Stimulated activated CD8-positive, alpha-beta memory T cell treated with anti-CD3 and anti-CD28 coated beads, Interleukin-7, amount 100 ng/mL, for 24 hours (primary cell): ENCODE measurements around the gene F13A1.

Experiments used
- DNase-seq: peaks from one replicate; pipeline ENCODE4 v3.0.0-alpha.2; 2020; ENCODE audit warnings: low read depth

F13A1 gene

DNA sequence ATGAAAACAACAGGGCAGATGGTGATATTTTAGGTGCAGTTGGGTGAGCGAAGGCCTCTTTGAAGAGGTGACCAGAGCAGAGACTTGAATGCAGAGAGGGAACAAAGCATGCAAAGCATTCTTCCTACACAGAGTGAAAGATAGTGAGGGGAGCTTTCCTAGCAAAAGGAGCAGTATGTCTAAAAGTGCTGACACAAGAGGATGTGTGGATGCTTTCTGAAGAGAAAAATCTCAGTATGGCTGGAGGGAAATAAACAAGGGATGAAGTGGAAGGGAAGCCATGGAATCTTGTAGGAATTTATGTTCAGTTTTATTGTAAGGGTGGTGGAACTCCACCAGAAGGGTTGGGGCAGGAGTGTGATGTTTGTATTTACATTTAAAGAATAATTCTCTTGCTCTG lies 128.6 kb downstream of the F13A1 start:
- DNase-seq, result no peak

DNA sequence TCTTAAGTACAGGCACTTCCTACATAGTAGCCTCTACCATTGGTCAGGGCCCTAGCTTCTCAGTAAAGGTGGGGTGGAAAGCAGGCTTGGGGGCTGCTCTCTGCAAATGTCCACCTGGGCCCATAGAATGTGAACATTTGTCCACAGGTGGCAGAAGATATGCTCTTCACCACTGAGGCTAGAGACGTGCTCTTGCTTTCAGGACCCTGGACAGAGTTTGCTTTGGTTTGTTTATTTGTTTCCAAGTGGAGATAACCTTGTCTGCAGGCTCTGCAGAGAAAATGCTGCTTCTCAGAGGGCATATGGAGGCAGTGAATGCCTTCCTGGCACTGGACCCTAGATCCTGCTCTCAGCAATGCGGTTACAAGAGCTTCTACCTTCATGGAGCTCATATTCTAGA lies 129.0 kb downstream of the F13A1 start:
- no peak for DNase-seq

DNA sequence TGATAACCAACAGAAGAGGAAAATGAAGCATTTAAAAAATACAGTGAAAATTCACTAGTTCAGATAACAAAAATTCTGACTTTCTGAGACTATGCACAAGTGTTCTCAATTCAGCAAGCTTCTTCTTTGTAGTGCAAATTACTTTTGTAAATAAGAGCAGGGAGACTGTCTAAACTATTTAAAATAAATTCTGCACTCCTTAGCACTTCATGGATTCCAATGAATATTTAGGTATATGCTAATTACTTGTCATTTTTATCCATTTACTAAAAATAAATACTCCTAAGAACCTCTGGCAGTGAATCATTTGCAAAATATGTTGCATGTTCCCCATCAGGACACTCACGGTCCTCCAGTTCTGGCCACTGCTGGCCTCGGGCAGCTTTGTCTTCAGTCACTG lies 139.8 kb downstream of the F13A1 start:
- DNase-seq, result no peak

DNA sequence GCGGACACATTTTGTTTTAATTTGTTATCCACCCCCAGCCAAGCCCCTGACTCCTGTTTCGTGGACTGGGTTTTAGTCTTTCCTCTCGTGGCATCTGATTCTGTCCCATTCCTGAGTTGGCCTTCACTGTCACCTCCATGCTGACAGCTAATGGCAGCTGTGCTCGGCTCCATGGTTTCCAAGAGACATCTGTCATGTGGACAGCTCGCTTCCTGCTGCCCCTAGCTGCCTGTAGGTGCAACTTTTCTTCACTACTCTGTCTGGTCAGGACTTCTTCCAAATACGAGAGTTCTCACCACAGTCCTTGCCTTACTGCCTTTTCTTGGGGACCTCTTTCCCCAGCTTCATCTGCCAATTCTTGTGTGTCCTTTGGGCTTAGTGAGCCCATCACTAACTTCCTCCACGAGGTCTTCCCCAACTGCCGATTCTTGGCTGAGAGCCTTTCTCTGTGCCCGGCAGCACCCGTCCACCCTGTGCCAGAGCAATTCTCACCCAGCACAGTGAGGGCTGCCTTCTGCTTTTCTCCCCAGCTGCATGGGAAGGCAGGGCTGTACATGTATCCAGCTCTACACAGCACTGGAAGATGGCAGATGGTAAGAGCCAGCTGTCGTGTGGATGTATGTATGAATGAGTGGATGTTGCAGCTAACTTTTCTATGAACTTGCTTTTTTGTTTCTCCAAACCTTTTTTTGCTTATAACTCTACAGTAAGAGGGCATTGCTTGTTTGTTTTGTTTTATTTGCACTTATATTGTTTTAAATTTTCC lies 140.4 kb downstream of the F13A1 start:
- DNase-seq, result no peak

DNA sequence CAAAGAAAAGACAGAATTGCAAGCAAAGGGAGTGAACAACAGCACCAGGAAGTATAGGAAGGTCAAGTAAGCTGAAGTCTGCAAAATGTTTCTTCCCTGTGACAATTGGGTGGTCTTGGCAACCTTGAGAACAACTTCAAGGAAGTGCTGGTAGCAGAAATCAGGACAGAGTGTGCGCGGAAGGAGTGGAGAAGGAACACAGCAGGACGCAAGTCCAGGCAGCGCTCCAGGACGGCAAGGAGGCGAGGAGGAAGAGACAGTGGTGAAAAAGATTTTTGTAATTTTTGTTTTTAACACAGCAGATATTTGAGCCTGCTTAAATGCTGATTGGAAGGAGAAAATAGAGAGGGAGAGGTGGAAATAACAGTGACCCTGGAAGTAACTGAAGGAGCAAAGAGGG lies 141.7 kb downstream of the F13A1 start:
- DNase-seq, result no peak

DNA sequence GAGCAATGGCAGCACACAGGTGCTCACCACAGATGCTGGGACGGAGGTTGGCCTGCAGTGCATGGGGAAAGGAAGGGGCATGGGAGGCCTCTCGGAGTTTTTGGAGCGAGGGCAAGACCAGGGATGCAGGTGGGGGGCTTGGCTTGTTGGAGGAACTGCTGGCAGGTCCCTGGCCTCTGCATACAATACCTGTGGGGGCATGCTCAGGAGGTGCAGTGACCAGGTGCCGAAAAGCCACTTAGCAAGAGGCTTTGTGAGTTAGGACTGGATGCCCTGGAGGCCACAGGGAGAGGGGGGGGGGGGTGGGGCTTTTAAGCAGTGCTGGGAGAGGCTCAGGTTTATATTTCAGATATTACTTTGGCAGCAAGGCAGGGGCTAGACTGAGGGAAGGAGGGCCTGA lies 142.7 kb downstream of the F13A1 start:
- DNase-seq, result no peak

DNA sequence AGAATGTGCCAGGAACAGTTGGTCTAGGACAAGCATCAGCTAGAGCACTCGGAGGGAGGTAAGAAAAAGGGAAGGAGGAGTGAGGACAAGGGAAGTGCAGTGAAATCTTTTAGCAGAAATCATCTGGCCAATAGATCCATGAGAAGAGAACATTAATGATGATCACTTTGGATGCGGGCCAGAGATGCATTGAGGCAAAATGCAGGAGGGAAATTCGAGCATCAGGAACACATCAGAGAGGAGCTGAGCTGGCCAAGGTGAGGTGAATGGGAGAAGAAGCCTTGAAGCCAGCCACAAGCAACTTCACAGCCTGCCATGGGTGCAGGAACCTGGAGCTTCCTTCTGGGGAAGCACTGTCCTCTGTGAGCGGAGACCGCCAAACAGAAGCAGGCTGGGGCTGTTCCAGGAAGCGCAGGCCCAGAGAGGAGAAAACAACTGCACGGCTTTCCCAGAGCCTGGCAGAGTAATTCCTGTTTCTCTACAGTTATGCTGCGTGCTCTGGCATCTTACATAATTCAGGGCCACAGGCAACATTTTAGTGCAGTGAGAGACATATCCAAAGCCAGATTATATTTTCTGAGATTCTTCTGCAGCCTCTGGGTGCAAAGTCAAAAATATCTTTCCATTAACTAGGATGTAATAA lies 143.8 kb downstream of the F13A1 start:
- no peak for DNase-seq

DNA sequence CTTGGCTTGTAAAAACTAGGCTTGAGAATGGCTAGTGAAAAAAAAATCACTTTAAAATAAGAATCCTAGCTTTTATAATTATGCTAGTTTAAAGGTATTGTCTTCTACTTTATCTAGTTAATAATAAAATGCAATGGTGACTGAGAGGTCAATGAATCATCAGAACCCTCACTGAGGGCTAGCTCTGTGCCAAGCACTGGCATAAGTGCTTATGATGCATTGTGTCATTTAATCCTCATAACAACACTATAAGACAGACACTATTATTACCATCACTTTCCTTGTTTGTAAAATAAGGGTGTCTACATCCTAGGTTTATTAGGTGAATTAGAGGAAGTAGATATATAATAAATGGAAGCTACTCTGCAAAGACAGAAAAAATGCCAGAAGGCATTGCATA lies 144.3 kb downstream of the F13A1 start:
- DNase-seq, result no peak

DNA sequence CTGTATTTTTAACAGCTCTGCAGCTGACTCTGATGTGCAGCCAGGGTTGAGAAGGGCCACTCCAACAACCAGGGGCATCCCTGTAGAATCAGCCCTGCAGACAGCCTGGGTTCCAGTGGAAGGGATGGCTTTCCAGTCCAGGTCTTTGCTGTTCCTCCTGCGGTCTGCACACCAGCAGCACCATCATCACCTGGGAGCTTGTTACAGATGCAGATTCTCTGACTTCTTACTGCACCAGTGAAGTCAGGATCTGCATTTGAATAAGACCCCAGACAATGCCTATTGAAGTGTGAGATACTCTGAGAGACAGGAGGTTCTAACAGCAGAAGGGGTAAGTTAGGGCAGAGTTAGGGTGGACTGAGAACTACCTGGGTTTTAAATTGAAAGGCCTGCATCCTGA lies 151.3 kb downstream of the F13A1 start:
- DNase-seq, result no peak

DNA sequence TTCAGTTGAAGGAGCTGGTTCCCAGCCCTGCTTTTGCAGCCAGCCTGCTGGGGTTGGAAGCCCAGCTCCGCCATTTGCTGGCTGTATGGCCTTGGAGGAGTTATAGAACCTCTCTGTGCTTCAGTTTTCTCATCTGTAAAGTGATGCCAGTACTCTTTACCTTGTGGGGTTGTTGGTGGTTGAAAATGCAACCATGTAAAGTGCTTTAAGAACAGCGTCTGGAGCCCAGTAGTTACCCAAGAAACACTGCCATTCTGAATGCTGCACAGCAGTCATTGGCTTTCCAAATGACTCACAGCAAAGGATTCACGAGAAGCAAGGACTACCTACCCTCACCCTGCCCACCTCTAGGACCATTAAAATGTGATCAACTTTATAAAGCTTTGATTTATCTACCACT lies 154.4 kb downstream of the F13A1 start:
- no peak for DNase-seq

DNA sequence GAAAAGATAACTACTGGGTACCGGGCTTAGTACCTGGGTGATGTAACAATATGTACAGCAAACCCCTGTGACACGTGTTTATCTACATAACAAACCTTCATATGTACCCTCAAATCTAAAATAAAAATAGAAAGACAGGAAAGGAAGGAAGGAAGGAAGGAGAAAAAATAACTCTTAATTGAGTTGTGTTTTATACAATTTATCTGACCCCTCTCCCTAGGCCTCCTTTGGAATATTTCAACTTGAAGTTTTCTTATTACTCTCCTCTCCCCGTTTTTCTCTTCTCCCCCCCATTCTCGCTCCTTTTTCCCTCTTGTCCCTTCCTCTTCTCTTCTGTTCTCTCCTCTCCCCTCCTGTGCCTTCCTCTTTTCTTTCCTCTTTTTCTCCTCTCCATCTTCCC lies 156.1 kb downstream of the F13A1 start:
- no peak for DNase-seq

DNA sequence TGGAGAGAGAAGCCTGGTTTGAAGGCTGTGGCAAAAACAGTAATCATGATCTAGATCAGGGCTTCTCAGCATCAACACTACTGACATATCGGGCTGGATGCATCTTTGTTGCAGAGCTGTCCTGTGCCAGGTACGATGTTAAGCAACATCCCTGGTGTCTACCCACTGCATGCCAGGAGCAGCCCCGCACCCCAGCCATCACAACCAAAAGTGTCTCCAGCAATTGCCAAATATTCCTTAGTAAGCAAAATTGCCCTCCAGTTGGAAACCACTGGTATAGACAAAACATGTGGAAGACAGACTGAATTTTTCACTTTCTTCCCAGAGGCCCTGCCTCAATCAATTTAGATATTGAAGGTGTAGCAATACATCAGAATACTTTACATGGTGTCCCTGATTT lies 166.1 kb downstream of the F13A1 start:
- no peak for DNase-seq

DNA sequence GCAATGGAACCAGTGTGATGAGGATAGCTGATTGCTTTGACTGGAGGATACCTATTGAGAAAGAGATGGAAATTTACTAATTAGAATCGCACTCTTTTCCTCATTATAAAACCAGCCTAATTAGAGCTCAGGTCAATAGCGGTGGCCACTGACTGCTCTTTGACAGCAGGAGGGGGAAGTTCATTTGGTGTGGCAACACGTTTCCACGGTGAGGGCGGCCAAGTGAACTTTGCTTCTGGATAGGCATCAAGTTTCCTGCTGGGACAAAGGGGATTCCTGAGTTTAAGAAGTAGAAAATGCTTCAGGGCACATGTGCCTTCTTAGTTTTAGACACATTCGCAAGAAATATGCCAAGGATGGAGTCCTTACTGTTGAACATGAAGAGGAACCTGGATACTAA lies 168.4 kb downstream of the F13A1 start:
- DNase-seq, result no peak

DNA sequence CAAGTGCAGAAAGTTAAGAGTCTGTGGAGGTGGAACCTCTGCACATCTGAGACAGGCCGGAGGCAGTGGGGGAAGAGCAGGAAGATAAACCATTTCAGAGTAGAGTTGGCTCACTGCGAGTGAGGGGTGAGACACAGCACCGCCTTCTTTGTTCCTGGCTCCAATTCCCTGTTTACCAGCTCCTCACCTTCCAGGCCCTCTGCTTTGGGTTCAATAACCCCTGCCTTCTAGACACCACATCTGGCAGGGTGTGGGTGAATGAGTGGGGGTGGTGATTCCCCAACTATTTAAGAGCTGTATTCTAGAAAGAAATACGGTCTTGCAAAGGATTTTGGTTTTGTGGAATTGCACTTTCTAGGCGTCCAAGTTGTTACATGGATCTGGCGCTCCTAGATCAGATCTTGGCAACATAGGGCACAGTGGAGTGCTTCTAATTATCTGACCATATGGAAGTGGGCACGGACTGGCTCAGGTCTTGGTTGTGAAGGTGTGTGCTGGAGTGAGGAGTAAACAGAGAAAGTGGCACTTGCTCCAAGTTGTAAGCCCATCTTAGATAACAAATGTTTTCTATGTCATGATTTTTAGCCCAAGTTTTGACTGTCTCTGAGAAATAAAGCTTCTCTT lies 172.2 kb downstream of the F13A1 start:
- no peak for DNase-seq

DNA sequence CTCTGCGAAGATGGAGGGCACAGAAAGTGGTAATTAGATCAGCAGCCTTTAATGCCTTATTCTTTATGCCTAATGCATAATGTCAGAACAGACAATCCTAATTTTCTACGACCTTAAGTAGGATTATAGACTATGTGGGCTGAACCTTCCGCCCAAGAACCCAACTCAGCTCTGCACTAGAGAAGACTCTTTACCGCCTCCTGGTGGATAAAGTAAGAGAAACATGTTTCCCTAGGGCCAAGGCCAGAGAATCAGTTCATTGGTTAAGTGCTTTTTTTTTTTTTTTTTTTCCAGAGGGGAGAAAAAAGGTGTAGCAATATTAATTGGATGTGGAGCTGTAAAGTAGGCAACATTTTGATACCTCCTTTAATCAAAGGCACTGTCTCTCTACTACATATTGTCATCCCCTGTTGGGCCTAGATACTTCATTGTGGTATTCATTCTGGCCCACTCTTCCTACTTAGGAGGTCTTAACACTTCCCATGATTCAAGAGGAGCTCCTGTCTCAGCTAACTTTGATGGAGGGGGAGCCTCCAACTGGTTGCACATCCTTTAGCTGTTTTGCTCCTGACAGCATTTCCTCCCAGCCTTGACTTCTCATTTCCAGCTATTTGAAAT lies 188.9 kb downstream of the F13A1 start:
- DNase-seq, result no peak

DNA sequence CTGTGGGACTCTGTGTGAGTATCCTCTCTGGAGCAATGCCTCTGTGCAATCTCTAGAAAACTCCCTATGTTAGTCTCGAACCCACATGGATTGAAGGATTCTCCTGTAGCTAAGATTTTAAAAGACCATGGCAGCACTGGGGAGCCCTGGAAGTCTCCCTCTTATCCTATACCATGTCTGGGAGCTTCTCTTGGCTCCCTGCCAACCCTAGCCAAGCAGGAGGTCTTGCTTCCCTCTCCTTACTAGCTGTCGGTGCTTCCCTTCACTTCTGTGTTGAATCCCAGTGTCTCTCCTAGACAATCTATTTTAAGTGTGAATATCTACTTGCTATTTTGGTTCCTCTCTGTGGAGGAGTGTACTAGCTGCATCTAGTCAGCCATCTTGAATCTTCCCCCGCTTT lies 195.0 kb downstream of the F13A1 start:
- DNase-seq, result no peak

DNA sequence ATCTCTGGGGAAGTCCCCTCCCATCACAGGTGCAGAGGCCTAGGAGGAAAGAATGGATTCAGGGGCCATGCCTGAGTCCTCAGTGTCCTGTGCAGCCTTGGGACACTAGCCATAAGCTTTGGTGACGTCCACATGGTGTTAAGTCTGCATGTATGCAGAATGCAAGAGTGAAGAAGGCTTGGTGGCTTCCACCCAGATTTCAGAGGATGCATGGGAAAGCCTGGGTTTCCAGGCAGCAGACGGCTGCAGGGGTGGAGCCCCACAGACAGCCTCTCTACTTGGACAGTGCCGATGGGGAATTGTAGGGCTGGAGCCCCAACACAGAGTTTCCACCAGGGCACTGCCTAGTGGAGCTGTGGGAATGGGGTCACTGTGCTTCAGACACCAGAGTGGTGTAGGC lies 196.7 kb downstream of the F13A1 start:
- no peak for DNase-seq

DNA sequence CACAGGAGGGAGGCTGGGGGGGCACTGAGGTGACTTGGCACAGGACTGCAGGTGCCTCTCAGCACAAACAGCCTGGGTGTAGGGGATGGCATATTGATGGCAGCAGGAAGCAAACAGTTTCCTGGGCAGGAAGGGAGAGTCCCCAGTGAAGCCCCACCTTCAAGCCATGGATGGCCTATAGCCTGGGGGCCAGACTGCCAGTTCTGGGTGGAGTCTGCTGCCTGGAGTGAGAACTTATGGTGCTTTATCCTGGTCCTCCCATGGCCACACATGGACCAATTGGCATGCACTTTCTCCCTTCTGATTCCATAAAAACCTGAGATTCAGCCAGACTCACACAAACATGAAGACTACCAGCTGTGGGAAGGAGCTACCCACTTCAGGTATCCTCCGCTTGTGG lies 198.5 kb downstream of the F13A1 start:
- DNase-seq, result no peak

DNA sequence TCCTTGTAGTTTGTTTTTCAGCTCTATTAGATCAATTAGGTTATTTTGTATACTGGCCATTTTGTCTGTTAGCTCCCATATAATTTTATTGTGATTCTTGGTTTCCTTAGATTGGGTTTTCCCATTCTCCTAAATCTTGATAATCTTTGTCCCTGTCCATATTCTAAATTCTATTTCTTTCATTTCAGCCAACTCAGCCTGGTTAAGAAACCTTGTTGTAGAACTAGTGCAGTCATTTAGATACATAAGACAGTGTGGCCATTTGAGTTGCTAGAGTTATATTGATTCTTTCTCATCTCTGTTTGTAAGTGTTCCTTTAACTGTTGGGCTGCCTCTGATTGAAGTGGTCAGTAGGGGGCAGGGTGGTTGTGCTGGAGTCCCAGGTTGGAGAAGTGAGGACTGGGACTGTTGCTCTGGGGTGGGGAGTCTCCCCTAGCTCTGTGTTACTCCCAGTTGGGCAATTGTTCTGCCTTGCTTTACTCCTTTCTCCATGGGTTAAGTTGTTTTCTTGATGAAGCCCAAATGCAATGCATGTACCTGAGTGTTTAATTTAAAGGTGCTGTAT lies 214.9 kb downstream of the F13A1 start:
- DNase-seq, result no peak
